Liver (tissue), 3 donors: ENCODE data around the gene GRAMD1A.

ENCODE experiments used
- EGR1 ChIP-seq, 2 donors: IDR thresholded peaks; 2 replicates each; pipeline ENCODE4 v1.6.1; 2016 to 2018; ENCODE audit warnings: antibody characterized with exemption in 2 of 2, low read depth in 2 of 2
- JUND ChIP-seq, 2 donors: IDR thresholded peaks; 2 replicates each; pipeline ENCODE4 v1.6.1; 2016; ENCODE audit warnings: antibody characterized with exemption in 2 of 2
- RAD21 ChIP-seq, 2 donors: IDR thresholded peaks; 2 replicates each; pipeline ENCODE4 v1.6.1; 2016; ENCODE audit warnings: antibody characterized with exemption in 2 of 2, mild to moderate bottlenecking in 2 of 2
- REST ChIP-seq: IDR thresholded peaks from 2 replicates; pipeline ENCODE4 v1.6.1; 2016; ENCODE audit warnings: antibody characterized with exemption, mild to moderate bottlenecking
- RXRA ChIP-seq, 2 donors: IDR thresholded peaks; 2 replicates each; pipeline ENCODE4 v1.6.1; 2017 to 2018; ENCODE audit warnings: antibody characterized with exemption in 2 of 2, mild to moderate bottlenecking in 1 of 2
- SP1 ChIP-seq: IDR thresholded peaks from 2 replicates; pipeline ENCODE4 v1.6.1; 2018; ENCODE audit warnings: antibody characterized with exemption, mild to moderate bottlenecking
- TAF1 ChIP-seq: conservative IDR thresholded peaks from 2 replicates; pipeline ENCODE4 v1.6.1; 2016; ENCODE audit warnings: antibody characterized with exemption, mild to moderate bottlenecking
- YY1 ChIP-seq: IDR thresholded peaks from 2 replicates; pipeline ENCODE4 v1.6.1; 2016; ENCODE audit warnings: antibody characterized with exemption, mild to moderate bottlenecking
- ZBTB33 ChIP-seq: IDR thresholded peaks from 2 replicates; pipeline ENCODE4 v1.6.1; 2016; ENCODE audit warnings: antibody characterized with exemption
- TF ChIP-seq, protein P1 (sequence below): fragments of 150-350 bp; IDR thresholded peaks from 2 replicates; pipeline ENCODE4 v1.5.1; 2017; ENCODE audit warnings: improper control_type of control experiment, low read depth, low read length; ENCODE audit not compliant: missing input control
- TF ChIP-seq, protein P2 (sequence below): IDR thresholded peaks from 2 replicates; pipeline ENCODE4 v1.6.1; 2016; ENCODE audit warnings: antibody characterized with exemption
- donor health status: healthy.
- donor health status: healthy.

DNA sequence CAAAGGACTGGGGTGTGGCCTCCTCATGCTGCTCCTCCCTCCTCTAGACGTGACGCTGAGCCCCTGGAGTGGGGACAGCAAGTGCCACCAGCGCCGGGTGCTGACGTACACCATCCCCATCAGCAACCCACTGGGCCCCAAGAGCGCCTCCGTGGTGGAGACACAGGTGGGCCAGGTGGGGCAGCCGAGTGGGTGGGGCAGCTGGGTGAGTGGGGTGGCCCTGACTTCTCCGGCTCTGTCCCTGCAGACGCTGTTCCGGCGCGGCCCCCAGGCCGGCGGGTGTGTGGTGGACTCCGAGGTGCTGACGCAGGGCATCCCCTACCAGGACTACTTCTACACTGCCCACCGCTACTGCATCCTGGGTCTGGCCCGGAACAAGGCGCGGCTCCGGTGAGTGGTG, 19.0 kb downstream of the GRAMD1A start:
- no peak for TF ChIP-seq JUND (IDR thresholded peaks at IDR 0.05)
- no peak for TF ChIP-seq REST
- TF ChIP-seq, protein P1, sequence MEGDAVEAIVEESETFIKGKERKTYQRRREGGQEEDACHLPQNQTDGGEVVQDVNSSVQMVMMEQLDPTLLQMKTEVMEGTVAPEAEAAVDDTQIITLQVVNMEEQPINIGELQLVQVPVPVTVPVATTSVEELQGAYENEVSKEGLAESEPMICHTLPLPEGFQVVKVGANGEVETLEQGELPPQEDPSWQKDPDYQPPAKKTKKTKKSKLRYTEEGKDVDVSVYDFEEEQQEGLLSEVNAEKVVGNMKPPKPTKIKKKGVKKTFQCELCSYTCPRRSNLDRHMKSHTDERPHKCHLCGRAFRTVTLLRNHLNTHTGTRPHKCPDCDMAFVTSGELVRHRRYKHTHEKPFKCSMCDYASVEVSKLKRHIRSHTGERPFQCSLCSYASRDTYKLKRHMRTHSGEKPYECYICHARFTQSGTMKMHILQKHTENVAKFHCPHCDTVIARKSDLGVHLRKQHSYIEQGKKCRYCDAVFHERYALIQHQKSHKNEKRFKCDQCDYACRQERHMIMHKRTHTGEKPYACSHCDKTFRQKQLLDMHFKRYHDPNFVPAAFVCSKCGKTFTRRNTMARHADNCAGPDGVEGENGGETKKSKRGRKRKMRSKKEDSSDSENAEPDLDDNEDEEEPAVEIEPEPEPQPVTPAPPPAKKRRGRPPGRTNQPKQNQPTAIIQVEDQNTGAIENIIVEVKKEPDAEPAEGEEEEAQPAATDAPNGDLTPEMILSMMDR = no peak
- no peak for TF ChIP-seq EGR1 (IDR thresholded peaks at IDR 0.05; ENCODE audit: low read depth in 2 of 2)
- no peak for TF ChIP-seq SP1
- no peak for TF ChIP-seq RXRA (IDR thresholded peaks at IDR 0.05)
- TF ChIP-seq, protein P2, sequence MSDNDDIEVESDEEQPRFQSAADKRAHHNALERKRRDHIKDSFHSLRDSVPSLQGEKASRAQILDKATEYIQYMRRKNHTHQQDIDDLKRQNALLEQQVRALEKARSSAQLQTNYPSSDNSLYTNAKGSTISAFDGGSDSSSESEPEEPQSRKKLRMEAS = no peak
- no peak for TF ChIP-seq YY1
- TF ChIP-seq RAD21 (IDR thresholded peaks at IDR 0.05) = no peak
- TF ChIP-seq TAF1 = no peak
- no peak for TF ChIP-seq ZBTB33
